HEK293 (cell line): ENCODE results near the gene RCSD1.

Experiments used
- CTCF ChIA-PET: fragments of 350-600 bp; formaldehyde crosslinking; extraction: SDS; loops from one replicate; lab custom pipeline; 2021; ENCODE audit warnings: antibody characterized with exemption; lab: Yijun Ruan, JAX
- POLR2A ChIA-PET: fragments of 300-600 bp; formaldehyde crosslinking; extraction: SDS; loops from one replicate; lab custom pipeline; 2020; ENCODE audit warnings: antibody characterized with exemption, inconsistent platforms; lab: Yijun Ruan, JAX
- H3K27ac ChIP-seq: fragments of 200-500 bp; sonication (Bioruptor generic); 2 replicates; pipeline ENCODE4 v1.5.1; 2014; ENCODE audit warnings: low read depth, low read length, control low read depth, inconsistent platforms; ENCODE audit errors: extremely low read depth
- H3K36me3 ChIP-seq, 2 experiments: fragments of 200-500 bp in 1 of 2; sonication (Bioruptor generic) in 1 of 2; 1 replicate in 1 of 2; 2 replicates in 1 of 2; pipeline ENCODE4 v1.5.1; 2014 to 2017; ENCODE audit warnings: inconsistent platforms in 2 of 2, low read length in 2 of 2; ENCODE audit not compliant: control insufficient read depth in 2 of 2, insufficient read depth in 1 of 2
- H3K4me1 ChIP-seq: fragments of 200-500 bp; sonication (Bioruptor generic); 2 replicates; pipeline ENCODE4 v1.5.1; 2014; ENCODE audit warnings: mild to moderate bottlenecking, low read length, inconsistent platforms; ENCODE audit not compliant: control insufficient read depth, insufficient read depth
- H3K4me3 ChIP-seq: 2 replicates; pipeline ENCODE4 v1.5.1; 2011; ENCODE audit warnings: low read depth, mild to moderate bottlenecking, control low read depth, low read length, moderate library complexity
- H3K9me3 ChIP-seq: fragments of 200-500 bp; sonication (Bioruptor generic); 2 replicates; pipeline ENCODE4 v1.5.1; 2014; ENCODE audit warnings: low read depth, low read length, inconsistent platforms; ENCODE audit not compliant: control insufficient read depth, insufficient read depth
- TRIM28 ChIP-seq: IDR thresholded peaks from 2 replicates; pipeline ENCODE4 v1.6.1; 2011; ENCODE audit warnings: low read length, control low read depth, borderline replicate concordance
- ZFP37 ChIP-seq: fragments of 450-650 bp; formaldehyde crosslinking; IDR thresholded peaks from 2 replicates; pipeline ENCODE4 v1.5.1; 2016; ENCODE audit warnings: missing biosample characterization, missing genetic modification characterization
- ZNF664 ChIP-seq: fragments of 450-650 bp; formaldehyde crosslinking; IDR thresholded peaks from 2 replicates; pipeline ENCODE4 v1.5.1; 2016; ENCODE audit warnings: missing biosample characterization, missing genetic modification characterization

RCSD1 gene

GRCh38 chr1:167755654-167756053 is 125.6 kb downstream of the RCSD1 start:
- ChIA-PET POLR2A (no interaction called here), CTCF (no interaction called here)
- H3K36me3 ChIP-seq, result no peaks in the 10 kb centered on the region
- H3K27ac ChIP-seq, result no peak overlapping the region
- H3K4me3 ChIP-seq, result no peak overlapping the region
- H3K9me3 ChIP-seq, result no peaks in the 10 kb centered on the region
- peaks cover 11% of the 10 kb centered on the region for H3K4me1 ChIP-seq
- TF ChIP-seq ZFP37 (no peak), TRIM28 (peak; percentile 76), ZNF664 (tag by site-specific recombination) (no peak)
